ENCODE measurements around the gene GRIK5.

The GRIK5 gene

GRCh38 chr19:41967054-41967783, 102.8 kb downstream of the GRIK5 start:
- no peak for FAIRE-seq
- no peak for DNase-seq (ENCODE audit: extremely low spot score, insufficient read length, low read depth)

- no peak for FAIRE-seq
- DNase-seq (ENCODE audit: extremely low spot score, insufficient read length, low read depth) = no peak
Observed at GRCh38 chr19:41965106-41965505, 104.9 kb downstream of the GRIK5 start.

GRCh38 chr19:41960973-41961372, 109.0 kb downstream of the GRIK5 start:
- no peak for FAIRE-seq
- no peak for DNase-seq (ENCODE audit: extremely low spot score, insufficient read length, low read depth)

- FAIRE-seq (peak; percentile 88), DNase-seq (ENCODE audit: extremely low spot score, insufficient read length, low read depth) (peak; percentile 94)
Observed at GRCh38 chr19:41959056-41960053, 110.7 kb downstream of the GRIK5 start, which contains the start of gene RABAC1. Gene RABAC1, minus strand, starts transcription at chr19:41959321. Its CDS starts 29 bp downstream, at chr19:41959292.

GRCh38 chr19:41958367-41959055, 111.5 kb downstream of the GRIK5 start:
- DNase-seq (ENCODE audit: extremely low spot score, insufficient read length, low read depth) (peak; percentile 60), FAIRE-seq (peak; percentile 79)

- peak; percentile 89 for FAIRE-seq
Observed at GRCh38 chr19:41957838-41958366, 112.1 kb downstream of the GRIK5 start.

GRCh38 chr19:41957161-41957837, 112.7 kb downstream of the GRIK5 start:
- no peak for DNase-seq (ENCODE audit: extremely low spot score, insufficient read length, low read depth)
- no peak for FAIRE-seq

More at GRCh38 chr19:41957838-41958366, 112.1 kb downstream of the GRIK5 start:
- DNase-seq (ENCODE audit: extremely low spot score, insufficient read length, low read depth) = peak; percentile 65

- DNase-seq (ENCODE audit: extremely low spot score, insufficient read length, low read depth) (no peak), FAIRE-seq (no peak)
Observed at GRCh38 chr19:41956621-41957020, 113.4 kb downstream of the GRIK5 start.

- DNase-seq (ENCODE audit: extremely low spot score, insufficient read length, low read depth) (no peak), FAIRE-seq (no peak)
Observed at GRCh38 chr19:41955521-41955920, 114.5 kb downstream of the GRIK5 start.

- no peak for DNase-seq (ENCODE audit: extremely low spot score, insufficient read length, low read depth)
- FAIRE-seq = peak; percentile 83
Observed at GRCh38 chr19:41951686-41952172, 118.3 kb downstream of the GRIK5 start.

All from GM18507 (cell line).